Cardiac ventricle fibroblast (primary cell): ENCODE results near the gene NXNL1. TPM values are rescaled to one million over a fixed set of nuclear protein-coding genes. Genes with fewer than 3 reads are reported as not detected.

Experiments used
- total RNA-seq: library from RNA; depleted of rRNA; stranded (reverse); fragments of >200 nt; gene quantifications from 2 replicates; pipeline ENCODE4 v1.2.3, GENCODE V29; 2015

Gene NXNL1
- total RNA-seq: not detected in 2 replicates

GRCh38 chr19:17460372-17461230 lies at the start of gene NXNL1:
TSS of gene NXNL1 (minus strand) at chr19:17460926. CDS start at chr19:17460869, 57 bp downstream.

GRCh38 chr19:17470068-17470841 lies 9.5 kb upstream of the NXNL1 start, which contains the start of gene SLC27A1:
TSS of gene SLC27A1 (plus strand) at chr19:17470524. CDS start at chr19:17470541, 17 bp downstream.

GRCh38 chr19:17448131-17448967 lies 12.4 kb downstream of the NXNL1 start, which contains the start of gene TMEM221:
TSS of gene TMEM221 (minus strand) at chr19:17448668. CDS start at chr19:17448462, 206 bp downstream.

GRCh38 chr19:17419621-17420474 lies 40.9 kb downstream of the NXNL1 start, which contains the start of gene MVB12A:
TSS of gene MVB12A (plus strand) at chr19:17420047. CDS start at chr19:17420136, 89 bp downstream.

Other genes with a start within 250 kb of the NXNL1 start
- 29.3 and 29.7 TPM in 2 replicates for gene USE1, start 245.6 kb downstream of the NXNL1 start, total RNA-seq
- 5.9 and 7.8 TPM in 2 replicates for gene OCEL1, start 234.7 kb downstream of the NXNL1 start, total RNA-seq
- 48.0 and 52.5 TPM in 2 replicates for gene NR2F6, start 215.0 kb downstream of the NXNL1 start, total RNA-seq
- 0.25 and 0.44 TPM in 2 replicates for gene USHBP1, start 196.2 kb downstream of the NXNL1 start, total RNA-seq
- 47.7 and 49.2 TPM in 2 replicates for gene BABAM1, start 193.5 kb downstream of the NXNL1 start, total RNA-seq
- 0.12 TPM in 1 of 2 replicates, not detected in the other for gene ANKLE1, start 179.0 kb downstream of the NXNL1 start, total RNA-seq
- gene ABHD8, start 157.5 kb downstream of the NXNL1 start, total RNA-seq: 7.2 TPM in 2 replicates
- gene MRPL34, start 155.1 kb downstream of the NXNL1 start, total RNA-seq: 98.2 and 107 TPM in 2 replicates
- gene DDA1, start 151.4 kb downstream of the NXNL1 start, total RNA-seq: 33.1 and 42.0 TPM in 2 replicates
- 3.1 and 3.9 TPM in 2 replicates for gene ANO8, start 126.1 kb downstream of the NXNL1 start, total RNA-seq
- 16.6 and 21.0 TPM in 2 replicates for gene GTPBP3, start 123.4 kb downstream of the NXNL1 start, total RNA-seq
- 0.20 and 0.31 TPM in 2 replicates for gene PLVAP, start 83.6 kb downstream of the NXNL1 start, total RNA-seq
- not detected in 2 replicates for gene CCDC194, start 66.7 kb downstream of the NXNL1 start, total RNA-seq
- 13.6 and 13.7 TPM in 2 replicates for gene BST2, start 55.3 kb downstream of the NXNL1 start, total RNA-seq
- gene MVB12A, start 40.9 kb downstream of the NXNL1 start, total RNA-seq: 52.6 and 53.4 TPM in 2 replicates
- 0.25 TPM in 1 of 2 replicates, not detected in the other for gene TMEM221, start 12.3 kb downstream of the NXNL1 start, total RNA-seq
- gene SLC27A1, start 9.6 kb upstream of the NXNL1 start, total RNA-seq: 41.8 and 43.5 TPM in 2 replicates
- gene PGLS, start 50.7 kb upstream of the NXNL1 start, total RNA-seq: 116 and 122 TPM in 2 replicates
- gene COLGALT1, start 94.7 kb upstream of the NXNL1 start, total RNA-seq: 98.8 and 103 TPM in 2 replicates
- 0.06 TPM in 1 of 2 replicates, not detected in the other for gene UNC13A, start 227.4 kb upstream of the NXNL1 start, total RNA-seq